HepG2 (cell line): ENCODE results near the gene SMIM8. TPM values are rescaled to one million over a fixed set of nuclear protein-coding genes. Genes with fewer than 3 reads are reported as not detected.

Source experiments
- ATAC-seq: fragments of 200-7000 bp; cut with Tn5 transposase; 3 replicates; pipeline ENCODE4 v1.9.1; 2020; ENCODE audit warnings: mild to moderate bottlenecking, moderate library complexity
- BruUV-seq: library from RNA; stranded (reverse); fragments of 400-500 nt; replicated peaks from 2 replicates; lab custom pipeline; 2021; lab: Mats Ljungman, UMichigan
- CTCF ChIA-PET: fragments of 300-600 bp; formaldehyde crosslinking; extraction: SDS; loops from one replicate; lab custom pipeline; 2021; ENCODE audit warnings: low total read pairs, inconsistent platforms, low intra/inter-chr PET ratio; lab: Yijun Ruan, JAX
- POLR2A ChIA-PET: fragments of 350-600 bp; sonication (Branson Sonifier 250); formaldehyde crosslinking; loops from one replicate; lab custom pipeline; 2020; ENCODE audit warnings: antibody characterized with exemption, inconsistent platforms; lab: Yijun Ruan, JAX
- DNase-seq: peaks from one replicate; pipeline ENCODE4 v3.0.0-alpha.2; 2015; ENCODE audit warnings: low spot score
- FAIRE-seq: peaks from 3 replicates; lab custom pipeline; 2011; peaks lifted over from hg19 to GRCh38; lab: Jason Lieb, UNC
- H2AFZ ChIP-seq: one replicate; pipeline ENCODE4 v1.6.1; 2011; ENCODE audit warnings: low read length, inconsistent platforms
- H3K27ac ChIP-seq: fragments of 300-600 bp; 3 replicates; pipeline ENCODE4 v1.8.0; 2011; ENCODE audit warnings: mixed run types, mild to moderate bottlenecking, mixed read lengths, low read length, inconsistent platforms; ENCODE audit not compliant: insufficient read depth; ENCODE audit errors: extremely low read length
- H3K27me3 ChIP-seq, 2 experiments: fragments of 200-600 bp in 1 of 2; 2 replicates in 1 of 2; 3 replicates in 1 of 2; pipeline versions ENCODE4 v1.6.0 to v1.8.0; 2011; ENCODE audit warnings: low read length in 2 of 2, mild to moderate bottlenecking in 2 of 2, moderate library complexity in 2 of 2, inconsistent platforms in 1 of 2; ENCODE audit not compliant: insufficient read depth in 2 of 2, control insufficient read depth in 1 of 2
- H3K36me3 ChIP-seq, 2 experiments: fragments of 200-600 bp in 1 of 2; replicated peaks in 1 of 2; 2 replicates in 1 of 2; 3 replicates in 1 of 2; pipeline versions ENCODE4 v1.5.1 to v1.8.0; 2011; ENCODE audit warnings: low read length in 2 of 2, inconsistent platforms in 1 of 2; ENCODE audit not compliant: insufficient read depth in 2 of 2, control insufficient read depth in 1 of 2
- H3K4me1 ChIP-seq: 2 replicates; pipeline ENCODE4 v1.5.1; 2012; ENCODE audit warnings: low read length, inconsistent platforms; ENCODE audit not compliant: insufficient read depth
- H3K4me2 ChIP-seq: 2 replicates; pipeline ENCODE4 v1.6.0; 2011; ENCODE audit warnings: low read depth, low read length, inconsistent platforms
- H3K4me3 ChIP-seq, 3 experiments: fragments of 200-600 bp in 1 of 3; sonication (generic), shearing (Covaris generic) in 1 of 3; replicated peaks in 1 of 3; 2 replicates each; pipeline ENCODE4 v1.5.1; 2011 to 2016; ENCODE audit warnings: low read length in 3 of 3, inconsistent platforms in 2 of 3, low read depth in 2 of 3, mild to moderate bottlenecking in 2 of 3, control low read depth in 1 of 3, mixed read lengths in 1 of 3; ENCODE audit not compliant: insufficient read depth in 1 of 3
- H3K79me2 ChIP-seq: one replicate; pipeline ENCODE4 v1.6.1; 2011; ENCODE audit warnings: low read length, inconsistent platforms; ENCODE audit not compliant: insufficient read depth
- H3K9ac ChIP-seq: 2 replicates; pipeline ENCODE4 v1.6.0; 2011; ENCODE audit warnings: mild to moderate bottlenecking, low read depth, low read length, inconsistent platforms; ENCODE audit not compliant: insufficient read depth
- H3K9me3 ChIP-seq: 2 replicates; pipeline ENCODE4 v1.5.1; 2012; ENCODE audit warnings: mild to moderate bottlenecking, low read length
- H4K20me1 ChIP-seq: 2 replicates; pipeline ENCODE4 v1.6.0; 2011; ENCODE audit warnings: inconsistent platforms, mild to moderate bottlenecking, low read length, moderate library complexity; ENCODE audit not compliant: insufficient read depth
- HNRNPUL1 ChIP-seq: fragments of 200-400 bp; formaldehyde crosslinking; IDR thresholded peaks from 2 replicates; pipeline ENCODE4 v1.6.1; 2017; ENCODE audit warnings: low read depth, mild to moderate bottlenecking, low read length, moderate library complexity
- KIAA2018 ChIP-seq: sonication (generic); formaldehyde crosslinking; IDR thresholded peaks from 2 replicates; pipeline ENCODE4 v1.5.0; 2020; ENCODE audit warnings: mild to moderate bottlenecking, missing genetic modification reagents, borderline replicate concordance
- ONECUT2 ChIP-seq: sonication (generic); formaldehyde crosslinking; IDR thresholded peaks from 2 replicates; pipeline ENCODE4 v1.4.0; 2020; ENCODE audit warnings: missing genetic modification reagents
- WGBS: methylation state at CpG from one replicate; pipeline ENCODE4 v1.1.6; 2017; ENCODE audit warnings: low lambda C conversion rate; 5-methylcytosine and 5-hydroxymethylcytosine counted together
- in situ Hi-C: cut with HindIII; loops from 2 replicates; pipeline ENCODE4 v1.10.0; 2017; ENCODE audit warnings: low pct_unique_long_range_greater_than_20kb; ENCODE audit not compliant: extremely low pct_ligation_motif_present
- intact Hi-C: fragments of 100-400 bp; cut with micrococcal nuclease; formaldehyde crosslinking; loops from one replicate; pipeline ENCODE4 v1.10.0; 2022; ENCODE audit not compliant: unreplicated experiment
- polyA plus RNA-seq, 8 experiments: library from polyadenylated mRNA; depleted of rRNA in 3 of 8; stranded (reverse) in 7 of 8; unstranded in 1 of 8; fragments of >200 nt; fragmentation: Illumina TruSeq in 4 of 8; extraction: Trizol in 4 of 8; gene quantifications; 2 replicates each; pipeline versions ENCODE4 v1.2.1 to v1.2.3, GENCODE V29; 2011 to 2016; ENCODE audit warnings: low read depth in 4 of 8, missing spikeins in 1 of 8, mixed read lengths in 1 of 8; ENCODE audit not compliant: insufficient read depth in 1 of 8
- total RNA-seq, 5 experiments: library from RNA; depleted of rRNA; stranded (reverse); fragments of >200 nt; fragmentation: Illumina TruSeq; extraction: Trizol; gene quantifications; 2 replicates each; pipeline ENCODE4 v1.2.3, GENCODE V29; 2016; ENCODE audit warnings: low read depth in 1 of 5

SMIM8 gene
- total and polyA plus RNA-seq, 2 of the 13 experiments (the other 11 are each of a cell fraction or from before 2014, with no cell fraction given), result 4.8 to 10.0 TPM

- no peak for TF ChIP-seq KIAA2018 (CRISPR knock-in tag)
- TF ChIP-seq ONECUT2 (CRISPR knock-in tag), result no peak
Measured at GRCh38 chr6:87357479-87358196, 35.2 kb downstream of the SMIM8 start (continued).

DNA sequence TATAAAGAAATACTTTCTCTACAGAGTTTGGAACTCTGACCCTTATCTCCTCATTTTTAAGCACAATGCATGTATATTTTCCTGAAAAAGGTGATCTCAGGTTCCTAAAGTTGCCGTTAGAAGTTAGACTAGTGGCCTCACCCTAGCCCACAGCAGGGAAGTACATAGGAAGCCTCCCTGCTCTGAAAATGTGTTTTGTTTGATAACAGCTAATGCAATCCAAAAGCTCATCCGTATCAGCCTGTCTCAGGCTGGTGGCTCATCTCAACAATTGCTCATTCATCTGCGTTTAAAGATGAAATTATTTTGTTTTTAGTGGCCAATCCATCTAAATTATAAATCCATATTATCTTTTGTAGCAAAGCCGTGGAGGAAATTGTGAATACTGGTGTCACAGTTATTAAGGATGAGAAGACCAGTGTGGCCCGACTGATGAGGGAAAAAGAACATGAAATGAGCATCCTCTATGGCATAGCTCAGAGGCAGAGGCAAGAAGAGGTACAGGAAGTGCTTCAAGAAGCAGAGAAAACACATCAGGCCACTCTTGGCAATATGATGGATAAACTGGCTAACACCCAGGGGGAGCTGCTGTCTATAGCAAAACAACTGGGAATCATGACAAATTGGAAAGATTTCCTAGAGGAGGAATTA is 42.3 kb downstream of the SMIM8 start:
- 76% methylated on average over 5 of the region's 5 CpGs for WGBS
- Histone ChIP-seq H3K27ac (no peak overlapping the region), H3K4me3 (no peak overlapping the region), H3K4me1 (no peaks in the 10 kb centered on the region), H3K27me3 (no peaks in the 10 kb centered on the region), H4K20me1 (no peaks in the 10 kb centered on the region), H3K4me2 (no peak overlapping the region), H3K79me2 (no peaks in the 10 kb centered on the region), H3K36me3 (no peaks in the 10 kb centered on the region), H2AFZ (no peak overlapping the region), H3K9me3 (no peaks in the 10 kb centered on the region; the same call in 1 of the 2 replicates), H3K9ac (no peak overlapping the region)
- intact Hi-C loops, result no loop called here
- no peak for FAIRE-seq
- no peak for TF ChIP-seq HNRNPUL1
- in situ Hi-C loops, result no loop called here
- POLR2A ChIA-PET, result no interaction called here
- ATAC-seq, result no peak
- no peak for DNase-seq
- CTCF ChIA-PET, result no interaction called here
- no TSS peak for BruUV-seq
